GM18505 (cell line): ENCODE measurements around the gene CNST.
"Not testable (repeated sequence)": the region's sequence is repeated elsewhere in the genome, so short reads cannot be mapped to it uniquely, and the experiment has no call there.

Source experiments
- ATAC-seq: cut with Tn5 transposase; IDR thresholded peaks from one replicate; pipeline ENCODE4 v1.9.1; 2021; ENCODE audit not compliant: unreplicated experiment
- POLR2A ChIP-seq: IDR thresholded peaks from 4 replicates; pipeline ENCODE4 v1.6.1; 2011; ENCODE audit warnings: borderline replicate concordance; ENCODE audit not compliant: insufficient read depth, insufficient read length; ENCODE audit errors: extremely low read depth

CNST gene

DNA sequence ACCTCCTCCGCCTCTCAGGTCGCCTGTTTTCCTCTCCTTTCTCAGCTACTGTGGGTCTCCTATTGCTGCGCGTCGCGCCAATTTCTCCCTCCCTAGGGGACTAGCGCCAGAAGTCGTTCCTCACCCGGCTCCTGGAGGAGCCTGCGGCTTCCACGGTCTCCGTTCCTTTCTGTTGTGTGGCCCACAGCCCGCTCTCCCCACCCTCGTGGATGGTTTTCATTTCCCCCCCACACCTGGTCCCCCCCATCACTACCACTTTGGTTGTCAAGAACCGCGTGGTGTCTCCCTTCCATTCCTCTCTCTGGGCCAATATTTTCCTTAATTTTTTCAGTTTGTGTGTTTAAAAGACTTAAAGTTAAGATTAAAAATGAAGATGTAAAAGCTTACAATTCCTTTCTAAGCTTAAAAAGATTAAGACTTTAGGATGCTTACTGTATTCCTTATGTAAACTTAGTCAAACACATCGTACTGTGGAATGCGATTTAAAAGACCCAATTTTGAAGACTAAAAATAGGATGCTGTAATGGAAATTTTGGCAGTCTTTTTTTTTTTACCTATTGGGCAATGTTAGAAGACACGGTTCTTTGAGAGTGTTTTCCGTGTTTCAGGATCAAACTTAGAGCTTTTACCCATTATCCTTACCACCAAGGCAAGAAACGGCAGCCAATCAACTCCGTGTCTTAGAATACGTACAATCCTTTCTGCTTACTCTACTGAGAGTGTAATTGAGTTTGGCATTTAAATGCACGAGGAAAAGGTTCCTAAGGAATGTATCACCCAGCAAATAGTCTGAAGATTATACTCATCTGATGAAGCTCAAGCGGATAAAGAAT lies 773 bp downstream of the CNST start:
- TF ChIP-seq POLR2A = peak; percentile 69
- ATAC-seq = peak; percentile 17

DNA sequence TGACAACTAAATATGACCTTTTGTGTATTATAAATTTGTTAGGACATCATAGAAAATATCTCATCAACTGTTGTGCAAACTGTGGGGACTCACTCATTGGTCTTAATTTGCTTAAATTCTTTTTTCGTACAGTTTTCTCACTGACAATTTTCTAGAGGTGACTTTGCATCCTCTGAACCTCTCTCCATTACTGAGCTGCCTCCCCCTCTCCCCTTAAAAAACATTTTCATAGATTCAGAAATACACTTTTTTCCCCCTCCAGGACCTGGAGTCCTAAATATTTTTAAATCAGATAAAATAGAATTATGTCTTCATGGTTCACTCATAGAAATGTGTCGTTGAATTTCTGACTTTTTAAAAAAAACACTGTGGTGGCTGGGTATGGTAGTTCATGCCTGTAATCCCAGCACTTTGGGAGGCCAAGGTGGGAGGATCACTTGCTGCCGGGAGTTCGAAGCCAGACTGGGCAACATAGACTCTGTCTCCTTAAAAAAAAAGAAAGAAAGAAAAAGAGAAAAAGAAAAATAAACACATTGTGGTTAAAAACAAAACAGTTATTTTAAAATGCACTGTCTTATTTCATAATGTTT lies 1.5 kb downstream of the CNST start:
- no peak for ATAC-seq
- TF ChIP-seq POLR2A = no peak

DNA sequence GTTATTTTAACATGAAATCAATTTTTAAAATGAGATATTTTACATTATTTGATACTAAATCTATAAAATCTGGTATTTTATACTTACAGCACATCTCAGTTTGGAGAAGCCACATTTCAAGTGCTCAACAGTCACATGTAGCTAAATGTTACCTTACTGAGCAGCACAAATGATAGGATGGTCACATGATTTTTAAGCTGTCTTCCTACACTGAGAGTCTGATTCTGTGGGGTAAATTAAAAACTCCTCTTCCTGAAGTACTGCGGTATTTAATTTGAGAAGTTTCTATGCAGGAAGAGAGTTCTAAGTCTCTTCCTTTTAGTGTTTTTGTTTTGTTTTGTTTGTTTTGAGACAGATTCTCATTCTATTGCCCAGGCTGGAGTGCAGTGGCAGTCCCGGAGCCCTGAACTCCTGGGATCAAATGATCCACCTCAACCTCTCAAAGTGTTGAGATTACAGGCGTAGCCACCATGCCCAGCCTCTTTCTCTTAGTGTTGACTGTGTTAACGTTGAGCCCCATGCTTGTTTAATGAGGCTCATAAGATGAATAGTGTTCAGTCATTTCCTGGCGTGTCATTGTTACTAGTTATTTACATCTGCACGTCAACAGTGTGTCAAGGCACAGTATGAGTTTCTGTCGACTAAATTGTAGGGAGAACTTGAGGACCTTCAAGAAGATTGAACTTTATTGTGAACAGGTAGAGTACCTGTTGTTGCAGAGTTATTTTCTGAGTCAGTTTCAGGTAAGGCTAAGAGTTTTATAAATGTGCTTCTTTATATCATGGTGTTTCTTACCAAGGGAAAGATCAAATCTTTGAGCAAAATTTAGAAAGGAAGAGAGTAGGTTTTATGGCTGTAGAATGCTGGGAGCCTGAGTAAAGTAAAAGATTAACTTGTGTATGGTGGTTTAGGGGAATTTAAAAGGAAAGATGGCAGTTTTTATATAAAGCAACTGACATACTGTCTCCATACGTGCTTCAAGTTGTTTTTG lies 3.3 kb downstream of the CNST start:
- no peak for TF ChIP-seq POLR2A

DNA sequence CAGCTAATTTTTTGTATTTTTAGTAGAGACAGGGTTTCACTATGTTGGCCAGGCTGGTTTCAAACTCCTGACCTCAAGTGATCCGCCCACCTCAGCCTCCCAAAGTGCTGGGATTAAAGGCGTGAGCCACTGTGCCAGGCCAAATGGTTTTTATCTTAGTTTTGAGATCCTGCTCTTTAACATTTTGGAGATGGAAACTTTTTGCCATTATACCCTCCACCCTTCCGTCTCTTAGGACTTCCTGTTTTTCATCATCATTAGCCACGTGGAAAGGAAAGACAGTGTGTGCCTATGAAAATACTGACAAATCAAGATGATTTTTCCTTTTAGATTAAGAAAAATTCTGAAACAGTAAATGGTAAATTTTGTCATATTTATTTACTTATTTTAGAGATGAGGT lies 5.1 kb downstream of the CNST start:
- ATAC-seq = not testable (repeated sequence)

More for the DNA sequence above, 3.3 kb downstream of the CNST start:
- ATAC-seq = no peak

DNA sequence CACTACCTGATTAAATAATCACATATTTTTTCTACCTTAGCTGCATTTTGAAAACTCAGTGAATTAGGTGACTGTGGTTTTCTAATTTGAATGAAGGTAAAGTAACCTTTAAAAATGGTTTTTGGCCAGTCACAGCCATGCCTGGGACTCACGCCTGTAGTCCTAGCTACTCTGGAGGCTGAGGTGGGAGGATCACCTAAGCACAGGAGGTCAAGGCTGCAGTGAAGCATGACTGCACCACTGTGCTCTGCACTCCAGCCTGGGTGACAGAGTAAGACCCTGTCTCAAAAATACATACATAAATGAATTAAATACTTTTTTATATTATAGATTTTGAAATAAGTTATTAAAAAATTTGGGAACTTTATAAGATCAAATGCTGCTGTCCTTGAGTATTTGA lies 5.7 kb downstream of the CNST start:
- no peak for TF ChIP-seq POLR2A
- ATAC-seq = no peak

DNA sequence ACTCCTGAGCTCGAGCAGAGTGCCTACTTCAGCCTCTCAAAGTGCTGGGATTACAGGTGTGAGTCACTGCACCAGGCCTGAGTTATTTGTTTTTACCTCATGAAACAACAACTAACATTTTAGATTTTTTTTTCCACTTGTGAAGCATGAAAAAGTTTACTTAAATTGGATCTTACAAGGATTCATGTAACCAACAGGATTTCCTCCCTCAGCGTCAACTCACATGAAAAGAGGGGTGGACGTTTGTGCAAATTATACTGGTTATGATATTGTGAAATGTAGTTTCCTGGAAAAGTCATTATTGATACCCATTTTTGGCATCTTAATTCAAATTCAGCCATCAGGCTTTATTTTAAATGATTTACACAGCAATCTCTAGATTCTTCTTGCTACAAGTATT lies 6.5 kb downstream of the CNST start:
- ATAC-seq = no peak
- TF ChIP-seq POLR2A = no peak

DNA sequence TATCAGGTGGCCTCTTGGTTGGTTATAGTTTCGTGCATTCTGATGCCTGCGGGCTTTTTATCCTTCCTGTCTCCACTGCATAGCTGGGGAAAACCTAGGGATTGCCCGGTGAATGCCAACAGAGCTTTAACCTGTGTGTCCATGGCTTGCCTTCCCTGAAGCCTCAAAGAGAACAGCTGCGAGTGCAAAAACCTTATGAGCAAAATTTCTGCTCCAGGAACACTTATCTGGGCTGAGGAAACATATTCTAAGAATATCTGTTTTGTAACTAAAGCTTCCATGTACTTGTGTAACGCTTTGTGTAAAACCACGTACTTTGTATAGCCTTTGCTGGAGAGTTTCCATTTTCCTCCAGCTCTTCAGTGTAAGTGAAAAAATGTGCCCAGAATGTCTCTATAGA lies 7.2 kb downstream of the CNST start:
- no peak for ATAC-seq
- TF ChIP-seq POLR2A = no peak

DNA sequence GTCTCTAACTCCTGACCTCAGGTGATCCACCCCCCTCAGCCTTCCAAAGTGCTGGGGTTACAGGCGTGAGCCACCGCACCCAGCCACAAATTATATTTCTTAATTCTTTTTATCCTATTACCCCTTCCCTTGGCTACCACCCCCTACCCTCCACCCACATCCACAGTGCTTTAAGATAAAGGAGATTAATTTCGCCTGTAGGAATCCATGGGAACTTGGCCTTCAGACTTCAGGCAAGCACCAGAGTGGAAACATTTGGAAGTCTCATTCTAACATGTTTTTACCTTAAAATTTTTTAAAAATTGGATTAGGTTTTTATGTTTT lies 10.4 kb downstream of the CNST start:
- no peak for TF ChIP-seq POLR2A
- no peak for ATAC-seq

DNA sequence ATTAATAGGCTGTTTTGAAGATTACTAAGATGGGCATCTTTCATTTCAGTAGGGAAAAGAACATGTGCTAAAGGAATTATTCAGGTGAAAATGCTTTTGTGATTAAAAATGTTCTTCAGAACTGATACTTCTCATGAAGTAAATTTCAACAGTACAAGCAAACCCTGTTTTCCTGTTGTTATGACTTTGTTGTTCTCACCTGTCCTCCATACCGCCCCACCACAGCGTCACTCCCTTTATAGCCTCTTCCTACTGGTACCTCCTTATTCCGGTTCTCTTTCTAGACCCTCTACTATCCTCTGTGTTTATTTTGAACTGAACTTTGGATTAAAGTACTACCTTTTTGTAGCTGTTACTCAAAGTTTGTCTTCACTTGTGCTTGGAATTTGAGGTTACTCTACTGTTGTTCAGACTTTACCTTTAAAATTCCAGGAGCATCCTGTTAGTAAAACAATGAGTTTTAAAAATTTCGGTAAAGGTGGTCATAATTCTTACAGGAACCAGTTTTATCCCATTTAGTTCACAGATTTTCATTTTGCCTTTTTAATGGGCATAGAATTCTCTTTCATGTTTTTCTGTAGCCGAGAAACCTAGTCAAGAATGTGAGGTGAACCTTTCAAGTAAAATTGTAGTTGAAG lies 10.9 kb downstream of the CNST start:
- no peak for ATAC-seq
- TF ChIP-seq POLR2A = no peak

DNA sequence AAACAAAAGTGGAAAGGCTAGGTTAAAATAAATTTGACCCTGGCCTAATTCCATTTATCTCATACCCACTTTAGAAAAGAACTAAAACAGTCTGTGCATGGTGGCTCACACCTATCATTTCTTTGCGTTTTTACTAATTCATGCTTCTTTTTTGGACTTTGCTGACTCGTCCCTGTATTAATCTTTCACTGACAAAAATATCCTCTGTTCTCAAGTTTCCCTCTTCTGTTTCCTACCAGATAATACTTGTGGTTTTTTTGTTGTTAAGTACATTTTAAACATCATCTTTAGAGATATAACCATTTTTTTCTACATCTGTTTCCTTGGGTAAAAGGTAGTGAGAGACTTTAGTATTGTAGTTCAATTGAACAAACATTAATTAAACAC lies 11.5 kb downstream of the CNST start:
- no peak for ATAC-seq
- TF ChIP-seq POLR2A = no peak

DNA sequence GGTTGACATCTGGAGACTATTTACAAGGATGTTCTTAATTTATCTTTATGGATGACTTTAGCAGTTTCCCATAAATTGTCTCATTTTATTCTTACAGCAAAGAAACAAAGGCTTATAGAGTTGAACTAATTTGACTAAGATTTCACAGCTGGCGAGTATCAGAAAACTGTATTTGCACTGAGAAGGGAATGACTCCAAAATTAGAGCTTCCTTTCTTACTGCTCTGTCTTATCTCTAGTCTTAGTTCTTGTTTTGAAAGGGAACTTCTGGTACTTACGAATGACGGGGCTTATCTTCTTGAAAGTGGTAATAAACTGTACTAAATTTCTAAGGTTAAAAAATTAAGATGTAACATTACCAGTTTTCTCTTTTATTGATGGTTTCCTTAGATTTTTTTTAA lies 13.6 kb downstream of the CNST start:
- ATAC-seq = peak; percentile 75
- TF ChIP-seq POLR2A = no peak

DNA sequence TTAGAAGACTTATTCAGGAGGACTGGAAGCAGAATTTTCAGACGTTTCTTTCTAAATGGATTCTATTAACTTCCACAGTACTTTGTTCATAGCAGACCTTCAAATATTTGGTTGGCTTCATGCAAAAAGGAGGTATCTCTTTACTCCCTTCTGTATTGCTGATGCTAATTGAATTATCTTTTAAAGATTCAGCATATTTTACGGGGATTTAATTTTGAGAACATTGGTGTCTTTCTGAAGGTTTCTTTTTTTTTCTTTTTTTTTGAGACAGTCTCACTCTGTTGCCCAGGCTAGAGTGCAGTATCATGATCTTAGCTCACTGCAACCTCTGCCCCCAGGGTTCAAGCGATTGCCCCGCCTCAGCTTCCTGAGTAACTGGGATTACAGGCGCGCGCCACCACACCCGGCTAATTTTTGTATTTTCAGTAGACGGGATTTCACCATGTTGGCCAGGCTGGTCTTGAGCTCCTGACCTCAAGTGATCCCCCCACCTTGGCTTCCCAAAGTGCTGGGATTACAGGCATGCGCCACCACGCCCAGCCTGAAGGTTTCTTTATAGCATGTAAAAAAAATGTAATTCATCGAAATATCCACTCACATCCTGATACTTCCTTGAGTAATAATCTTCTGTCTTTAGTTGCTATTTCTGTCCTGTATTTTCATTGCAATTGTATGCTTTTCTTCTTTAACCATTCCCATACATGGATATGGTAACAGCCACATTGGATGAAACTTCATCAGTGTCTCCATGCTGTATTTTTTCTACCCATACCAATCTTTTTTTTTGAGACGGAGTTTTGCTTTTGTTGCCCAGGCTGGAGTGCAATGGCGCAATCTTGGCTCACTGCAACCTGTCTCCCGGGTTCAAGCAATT lies 14.5 kb downstream of the CNST start:
- no peak for ATAC-seq
- no peak for TF ChIP-seq POLR2A
